ENCODE results near the gene DNASE1. TPM values are rescaled to one million over a fixed set of nuclear protein-coding genes. Genes with fewer than 3 reads are reported as not detected.

Gene DNASE1
- total and polyA plus RNA-seq, 12 donors, result 3.1 to 35.1 (median 10.9) TPM

DNA sequence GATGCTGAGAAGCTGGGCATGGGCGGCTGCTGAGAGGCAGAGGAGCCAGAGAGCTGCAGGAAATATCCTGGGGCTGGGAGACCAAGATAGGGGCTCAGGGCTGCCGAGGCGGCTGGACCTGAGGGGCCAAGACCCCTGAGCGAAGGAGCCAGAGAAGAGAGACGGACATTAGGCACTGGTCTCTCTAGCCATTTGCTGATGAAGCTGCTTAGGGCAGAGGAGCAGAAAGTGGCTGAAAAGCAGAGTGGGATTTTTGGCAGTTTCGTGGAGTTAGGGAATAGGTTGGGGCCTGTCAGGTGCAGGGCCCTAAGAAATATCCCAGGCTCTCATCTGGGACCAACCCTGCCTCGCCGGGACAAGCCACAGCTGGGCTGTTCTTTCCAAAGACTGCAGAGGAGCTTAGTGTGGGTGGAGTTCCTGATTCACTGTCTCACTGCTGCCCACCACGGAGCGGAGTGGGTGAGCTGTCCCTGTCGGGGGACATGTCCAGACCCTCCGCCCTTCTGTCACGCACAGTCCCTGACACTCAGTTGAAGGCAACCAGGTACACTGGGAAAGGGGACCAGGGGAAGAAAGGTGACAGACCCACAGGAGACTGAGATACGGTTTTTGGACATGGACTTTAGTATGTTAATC, 11.3 kb upstream of the DNASE1 start:
- no peaks in the 10 kb centered on the region for H3K9me3 ChIP-seq (replicated peaks in 1 of 3)
- peak in 3 of 7 donors; percentile 12 to 39 (median 13) for DNase-seq
- no peaks in the 10 kb centered on the region for H3K27me3 ChIP-seq
- H3K4me1 ChIP-seq (replicated peaks in 1 of 2), result peaks cover 0 to 7% of the 10 kb centered on the region in 2 donors
- no peak for TF ChIP-seq POLR2A (IDR thresholded peaks at IDR 0.05)
- TF ChIP-seq, protein P1, sequence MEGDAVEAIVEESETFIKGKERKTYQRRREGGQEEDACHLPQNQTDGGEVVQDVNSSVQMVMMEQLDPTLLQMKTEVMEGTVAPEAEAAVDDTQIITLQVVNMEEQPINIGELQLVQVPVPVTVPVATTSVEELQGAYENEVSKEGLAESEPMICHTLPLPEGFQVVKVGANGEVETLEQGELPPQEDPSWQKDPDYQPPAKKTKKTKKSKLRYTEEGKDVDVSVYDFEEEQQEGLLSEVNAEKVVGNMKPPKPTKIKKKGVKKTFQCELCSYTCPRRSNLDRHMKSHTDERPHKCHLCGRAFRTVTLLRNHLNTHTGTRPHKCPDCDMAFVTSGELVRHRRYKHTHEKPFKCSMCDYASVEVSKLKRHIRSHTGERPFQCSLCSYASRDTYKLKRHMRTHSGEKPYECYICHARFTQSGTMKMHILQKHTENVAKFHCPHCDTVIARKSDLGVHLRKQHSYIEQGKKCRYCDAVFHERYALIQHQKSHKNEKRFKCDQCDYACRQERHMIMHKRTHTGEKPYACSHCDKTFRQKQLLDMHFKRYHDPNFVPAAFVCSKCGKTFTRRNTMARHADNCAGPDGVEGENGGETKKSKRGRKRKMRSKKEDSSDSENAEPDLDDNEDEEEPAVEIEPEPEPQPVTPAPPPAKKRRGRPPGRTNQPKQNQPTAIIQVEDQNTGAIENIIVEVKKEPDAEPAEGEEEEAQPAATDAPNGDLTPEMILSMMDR (IDR thresholded peaks at IDR 0.05), result no peak
- no peaks in the 10 kb centered on the region for H3K36me3 ChIP-seq (replicated peaks in 1 of 2)
- H3K27ac ChIP-seq, result peak overlapping the region in 1 of 5 donors; percentile 41
- 86 to 90% (median 88%) methylated on average over 11 to 14 of the region's 14 CpGs for WGBS, 4 donors
- intact Hi-C loops (cut with DNase I), result no loop called here
- no peak overlapping the region for H3K4me3 ChIP-seq

DNA sequence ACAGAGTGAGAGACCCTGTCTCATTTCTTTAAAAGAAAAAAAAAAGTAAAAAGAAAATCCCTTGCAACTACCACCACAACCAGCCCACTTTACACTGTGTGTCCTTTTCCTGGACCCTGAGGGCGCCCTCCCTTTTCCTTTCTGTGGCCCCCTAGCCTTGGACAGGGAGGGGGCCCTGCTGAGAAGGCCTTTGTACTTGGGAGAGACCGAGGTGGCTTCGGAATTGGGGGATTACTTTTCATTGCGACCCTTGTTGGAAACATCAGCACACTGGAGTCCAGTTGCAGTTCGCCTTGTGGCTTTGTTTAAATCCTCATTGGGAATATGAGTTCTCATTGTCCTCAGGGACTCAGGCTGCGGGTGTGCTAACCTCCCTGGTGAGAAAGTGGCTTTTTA, 9.4 kb upstream of the DNASE1 start:
- Histone ChIP-seq H3K27me3 (no peaks in the 10 kb centered on the region), H3K4me1 (replicated peaks in 1 of 2) (peaks cover 0 to 7% of the 10 kb centered on the region in 2 donors), H3K9me3 (replicated peaks in 1 of 3) (no peaks in the 10 kb centered on the region), H3K4me3 (no peak overlapping the region), H3K36me3 (replicated peaks in 1 of 2) (no peaks in the 10 kb centered on the region), H3K27ac (no peak overlapping the region)
- DNase-seq, result peak in 2 of 7 donors; percentile 3 to 25
- no peak for TF ChIP-seq POLR2A (IDR thresholded peaks at IDR 0.05)
- TF ChIP-seq, protein P1 (IDR thresholded peaks at IDR 0.05), result no peak
- WGBS, 4 donors, result 71 to 89% (median 86%) methylated on average over 6 of the region's 6 CpGs
- intact Hi-C loops (cut with DNase I), result no loop called here

DNA sequence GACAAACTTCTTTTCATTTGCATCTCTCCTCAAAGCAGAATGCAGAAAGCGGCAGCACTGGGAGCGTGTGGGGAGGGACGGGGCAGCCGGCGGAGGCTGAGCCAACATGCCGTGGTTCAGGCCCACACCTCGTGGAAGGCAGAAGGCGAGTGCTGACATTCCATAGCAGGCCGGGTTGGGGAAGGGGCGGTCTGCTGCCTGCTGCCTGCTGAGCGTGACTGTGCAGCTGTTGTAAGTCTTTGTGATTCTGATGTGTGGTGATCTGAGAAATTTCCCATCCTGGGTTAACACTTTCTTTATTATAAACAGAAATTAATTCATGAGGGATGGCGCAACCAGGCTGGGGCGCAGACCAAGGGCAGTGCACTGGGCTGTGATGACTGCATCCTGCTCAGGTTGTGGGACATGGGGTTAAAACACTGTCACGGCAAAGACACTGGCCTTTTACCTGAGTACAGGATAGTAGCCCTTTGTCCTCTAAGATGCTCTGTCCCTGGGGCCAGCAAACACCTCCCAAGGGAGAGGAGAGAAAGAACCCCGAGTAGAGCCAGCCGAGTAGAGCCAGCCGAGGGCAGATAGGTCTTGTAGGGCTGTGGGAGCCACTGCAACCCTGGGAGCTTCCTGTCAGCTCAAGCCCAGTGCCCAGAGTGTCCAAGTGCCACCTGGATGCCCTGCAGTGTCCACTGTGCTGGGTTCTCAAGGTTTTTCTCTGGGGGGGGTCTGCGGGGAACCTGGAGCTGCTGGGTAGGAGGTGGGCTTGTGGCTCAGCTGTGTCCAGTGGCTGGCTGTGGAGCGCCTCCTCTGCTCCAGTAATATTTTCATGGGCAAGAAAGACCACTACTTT, 8.8 kb upstream of the DNASE1 start:
- intact Hi-C loops (cut with DNase I), result no loop called here
- Histone ChIP-seq H3K36me3 (replicated peaks in 1 of 2) (no peaks in the 10 kb centered on the region), H3K4me3 (no peak overlapping the region), H3K4me1 (replicated peaks in 1 of 2) (peaks cover 0 to 7% of the 10 kb centered on the region in 2 donors), H3K9me3 (replicated peaks in 1 of 3) (no peaks in the 10 kb centered on the region), H3K27me3 (no peaks in the 10 kb centered on the region), H3K27ac (no peak overlapping the region)
- WGBS, 4 donors, result 86 to 94% (median 90%) methylated on average over 17 to 19 of the region's 19 CpGs
- TF ChIP-seq, protein P1 (IDR thresholded peaks at IDR 0.05), result no peak
- TF ChIP-seq POLR2A (IDR thresholded peaks at IDR 0.05), result no peak
- DNase-seq, result peak in 3 of 7 donors; percentile 7 to 47 (median 10)

DNA sequence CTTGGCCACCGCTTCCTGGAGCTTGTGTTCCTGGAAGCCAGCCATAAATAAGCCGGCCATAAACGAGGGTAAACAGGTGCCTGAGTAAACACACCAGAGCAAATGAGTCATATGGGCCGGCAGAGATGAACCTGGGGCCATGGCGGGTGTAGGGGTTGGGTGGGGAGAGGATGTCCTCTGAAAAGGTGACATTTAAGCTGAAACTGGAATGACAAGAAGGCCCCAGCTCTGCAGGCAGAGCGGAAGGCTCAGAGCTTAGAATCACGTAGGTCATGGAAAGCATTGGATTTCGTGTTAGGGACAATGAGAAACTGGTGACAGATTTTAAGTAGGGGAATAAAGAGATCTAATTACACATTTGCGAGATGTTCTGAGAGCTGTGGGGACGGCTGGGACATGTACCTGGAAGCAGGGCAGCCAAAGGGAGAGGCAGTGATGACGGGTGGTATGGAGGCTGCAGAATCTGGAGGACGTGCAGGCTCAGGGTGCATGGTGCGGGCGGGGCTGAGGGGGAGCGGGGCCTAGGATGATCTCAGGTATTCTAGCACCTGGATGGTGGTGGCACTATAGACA, 8.1 kb upstream of the DNASE1 start:
- 79 to 85% (median 82%) methylated on average over 15 of the region's 15 CpGs for WGBS, 4 donors
- DNase-seq, result peak in 3 of 7 donors; percentile 5 to 47 (median 9)

More for the DNA sequence above, 8.1 kb upstream of the DNASE1 start:
- H3K27ac ChIP-seq, result no peak overlapping the region
- no peak overlapping the region for H3K4me3 ChIP-seq
- H3K36me3 ChIP-seq (replicated peaks in 1 of 2), result peaks cover 0 to 2% of the 10 kb centered on the region in 2 donors
- intact Hi-C loops (cut with DNase I), result no loop called here
- no peaks in the 10 kb centered on the region for H3K9me3 ChIP-seq (replicated peaks in 1 of 3)
- TF ChIP-seq, protein P1 (IDR thresholded peaks at IDR 0.05), result no peak
- TF ChIP-seq POLR2A (IDR thresholded peaks at IDR 0.05), result no peak
- H3K4me1 ChIP-seq (replicated peaks in 1 of 2), result peaks cover 0 to 7% of the 10 kb centered on the region in 2 donors
- no peaks in the 10 kb centered on the region for H3K27me3 ChIP-seq

Data from adrenal gland (tissue), 12 donors.